ENCODE data around the gene PHC3.
"Not testable (repeated sequence)": the region's sequence is repeated elsewhere in the genome, so short reads cannot be mapped to it uniquely, and the experiment has no call there.

PHC3 gene, protein sequence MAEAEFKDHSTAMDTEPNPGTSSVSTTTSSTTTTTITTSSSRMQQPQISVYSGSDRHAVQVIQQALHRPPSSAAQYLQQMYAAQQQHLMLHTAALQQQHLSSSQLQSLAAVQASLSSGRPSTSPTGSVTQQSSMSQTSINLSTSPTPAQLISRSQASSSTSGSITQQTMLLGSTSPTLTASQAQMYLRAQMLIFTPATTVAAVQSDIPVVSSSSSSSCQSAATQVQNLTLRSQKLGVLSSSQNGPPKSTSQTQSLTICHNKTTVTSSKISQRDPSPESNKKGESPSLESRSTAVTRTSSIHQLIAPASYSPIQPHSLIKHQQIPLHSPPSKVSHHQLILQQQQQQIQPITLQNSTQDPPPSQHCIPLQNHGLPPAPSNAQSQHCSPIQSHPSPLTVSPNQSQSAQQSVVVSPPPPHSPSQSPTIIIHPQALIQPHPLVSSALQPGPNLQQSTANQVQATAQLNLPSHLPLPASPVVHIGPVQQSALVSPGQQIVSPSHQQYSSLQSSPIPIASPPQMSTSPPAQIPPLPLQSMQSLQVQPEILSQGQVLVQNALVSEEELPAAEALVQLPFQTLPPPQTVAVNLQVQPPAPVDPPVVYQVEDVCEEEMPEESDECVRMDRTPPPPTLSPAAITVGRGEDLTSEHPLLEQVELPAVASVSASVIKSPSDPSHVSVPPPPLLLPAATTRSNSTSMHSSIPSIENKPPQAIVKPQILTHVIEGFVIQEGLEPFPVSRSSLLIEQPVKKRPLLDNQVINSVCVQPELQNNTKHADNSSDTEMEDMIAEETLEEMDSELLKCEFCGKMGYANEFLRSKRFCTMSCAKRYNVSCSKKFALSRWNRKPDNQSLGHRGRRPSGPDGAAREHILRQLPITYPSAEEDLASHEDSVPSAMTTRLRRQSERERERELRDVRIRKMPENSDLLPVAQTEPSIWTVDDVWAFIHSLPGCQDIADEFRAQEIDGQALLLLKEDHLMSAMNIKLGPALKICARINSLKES

GRCh38 chr3:170180908-170181885 lies at the start of gene PHC3:
Gene PHC3, minus strand, starts transcription at chr3:170181733. Its CDS starts 18 bp downstream, at chr3:170181715.
- in situ Hi-C loops (cut with MboI; ENCODE audit: low sequenced_read_pairs) = no loop called here

- in situ Hi-C loops (cut with MboI; ENCODE audit: low sequenced_read_pairs) = no loop called here
These were observed 46.7 kb upstream of the PHC3 start for GRCh38 chr3:170228093-170228766.

DNA sequence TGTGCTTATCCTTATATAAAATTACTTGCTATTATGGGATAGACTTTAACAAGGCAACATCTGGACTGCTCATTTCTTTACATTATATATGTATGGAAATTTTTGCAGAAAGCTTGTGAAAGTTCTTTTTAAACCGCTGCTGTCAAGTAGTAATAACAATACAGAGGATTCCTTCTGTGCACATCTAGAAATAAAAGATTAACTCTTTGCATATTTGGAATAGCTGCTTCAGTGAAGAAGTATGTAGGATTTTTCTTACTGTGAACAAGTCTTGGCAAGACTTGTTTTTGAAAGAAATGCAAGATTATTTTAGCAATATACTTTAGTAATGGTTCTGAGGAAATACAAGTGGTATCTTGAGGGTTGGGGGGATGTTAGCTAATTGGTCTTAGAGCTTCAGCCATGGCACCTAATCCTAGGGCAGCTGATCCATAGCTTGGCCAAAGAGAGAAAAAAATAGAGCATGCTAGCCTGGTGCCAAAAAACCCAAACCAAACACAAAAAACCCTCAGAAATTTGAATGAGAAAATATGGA lies 45.0 kb upstream of the PHC3 start:
- in situ Hi-C loops (cut with MboI; ENCODE audit: low sequenced_read_pairs) = no loop called here

- in situ Hi-C loops (cut with MboI; ENCODE audit: low sequenced_read_pairs) = no loop called here
These were observed 43.6 kb upstream of the PHC3 start for GRCh38 chr3:170225166-170225565.

- in situ Hi-C loops (cut with MboI; ENCODE audit: low sequenced_read_pairs) = no loop called here
These were observed 41.4 kb upstream of the PHC3 start for GRCh38 chr3:170222647-170223541.

DNA sequence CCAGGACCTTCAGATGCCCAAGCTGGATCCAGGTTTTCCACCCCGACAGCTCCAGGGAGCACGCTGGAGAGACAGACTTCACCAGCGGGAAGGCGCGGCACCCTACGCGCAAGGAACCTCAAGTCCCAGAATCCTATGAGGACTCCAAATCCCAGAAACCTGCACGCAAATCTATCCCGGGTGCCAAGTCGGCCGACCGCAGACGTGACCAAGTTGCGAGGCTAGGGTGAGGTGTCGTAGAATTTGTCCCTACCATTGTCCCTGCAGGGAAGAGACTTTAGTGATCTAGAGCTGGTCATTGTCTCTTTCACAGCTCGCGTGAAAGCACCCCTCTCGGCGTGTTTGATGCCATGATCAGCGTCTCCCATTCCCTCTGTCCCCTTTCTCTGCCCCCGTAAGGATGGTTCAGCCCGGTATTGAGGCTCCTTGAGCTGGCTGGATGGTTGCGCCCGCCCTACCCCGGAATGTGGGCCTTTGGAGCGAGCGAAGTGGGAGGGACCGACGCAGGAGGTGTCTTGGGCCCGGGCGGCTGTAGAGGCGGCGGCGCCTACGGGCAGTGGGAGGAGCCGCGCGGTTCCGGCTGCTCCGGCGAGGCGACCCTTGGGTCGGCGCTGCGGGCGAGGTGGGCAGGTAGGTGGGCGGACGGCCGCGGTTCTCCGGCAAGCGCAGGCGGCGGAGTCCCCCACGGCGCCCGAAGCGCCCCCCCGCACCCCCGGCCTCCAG lies 40.6 kb upstream of the PHC3 start, which contains the start of gene PRKCI:
Gene PRKCI, plus strand, starts transcription at position 501 of the 723 bp plus-strand sequence. CDS start 246 bp downstream, outside the sequence.
- in situ Hi-C loops (cut with MboI; ENCODE audit: low sequenced_read_pairs) = no loop called here

- in situ Hi-C loops (cut with MboI; ENCODE audit: low sequenced_read_pairs) = no loop called here
These were observed 39.3 kb upstream of the PHC3 start for GRCh38 chr3:170220871-170221270.

DNA sequence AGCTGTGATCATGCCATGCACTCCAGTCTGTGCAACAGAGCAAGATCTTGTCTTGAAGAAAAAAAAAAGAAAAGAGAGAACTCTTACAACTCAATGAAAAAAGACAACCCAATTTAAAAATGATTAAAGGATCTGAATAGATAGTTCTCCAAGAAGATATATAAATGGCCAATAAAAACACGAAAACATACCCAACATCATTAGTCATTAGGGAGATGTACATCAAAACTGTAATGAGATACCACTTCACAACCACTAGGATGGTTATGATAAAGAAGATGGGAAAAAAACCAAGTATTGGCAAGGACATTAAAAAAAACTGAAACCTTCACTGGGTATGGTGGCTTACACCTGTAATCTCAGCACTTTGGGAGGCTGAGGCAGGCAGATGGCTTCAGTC lies 38.3 kb upstream of the PHC3 start:
- in situ Hi-C loops (cut with MboI; ENCODE audit: low sequenced_read_pairs) = no loop called here

DNA sequence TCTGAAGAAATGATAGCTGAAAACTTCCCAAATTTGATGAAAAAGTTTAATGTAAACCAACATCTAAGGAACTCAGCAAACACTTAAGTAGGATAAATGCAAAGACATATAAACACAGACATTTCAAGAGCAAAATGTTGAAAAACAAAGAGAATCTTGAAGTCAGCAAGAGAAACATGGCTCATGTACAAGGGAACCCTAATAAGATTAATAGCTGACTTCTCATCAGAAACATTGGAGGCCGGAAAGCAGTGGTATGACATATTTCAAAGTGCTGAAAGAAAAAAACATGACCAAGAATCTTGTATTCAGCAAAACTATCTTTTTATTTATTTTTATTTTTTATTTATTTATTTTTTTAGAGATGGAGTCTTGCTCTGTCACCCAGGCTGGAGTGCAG lies 30.1 kb upstream of the PHC3 start:
- in situ Hi-C loops (cut with MboI; ENCODE audit: low sequenced_read_pairs) = no loop called here

DNA sequence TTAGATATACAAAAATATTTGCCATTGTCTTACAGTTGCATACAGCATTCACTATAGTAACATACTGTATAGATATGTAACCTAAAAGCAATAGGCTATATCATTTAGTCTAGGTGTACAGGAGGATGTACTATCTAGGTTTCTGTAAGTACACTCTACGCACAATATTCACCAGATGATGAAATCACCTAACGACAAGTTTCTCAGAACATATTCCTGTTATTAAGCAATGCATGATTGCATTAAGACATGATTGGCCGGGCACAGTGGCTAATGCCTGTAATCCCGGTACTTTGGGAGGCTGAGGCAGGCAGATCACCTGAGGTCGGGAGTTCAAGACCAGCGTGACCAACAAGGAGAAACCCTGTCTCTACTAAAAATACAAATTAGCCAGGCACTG lies 26.2 kb upstream of the PHC3 start:
- in situ Hi-C loops (cut with MboI; ENCODE audit: low sequenced_read_pairs) = no loop called here

GRCh38 chr3:170206164-170206762 lies 24.7 kb upstream of the PHC3 start:
- in situ Hi-C loops (cut with MboI; ENCODE audit: low sequenced_read_pairs) = not testable (repeated sequence)

- in situ Hi-C loops (cut with MboI; ENCODE audit: low sequenced_read_pairs) = no loop called here
These were observed 23.8 kb upstream of the PHC3 start for GRCh38 chr3:170205302-170205701.

- in situ Hi-C loops (cut with MboI; ENCODE audit: low sequenced_read_pairs) = no loop called here
These were observed 23.0 kb upstream of the PHC3 start for GRCh38 chr3:170204509-170204908.

- in situ Hi-C loops (cut with MboI; ENCODE audit: low sequenced_read_pairs) = no loop called here
These were observed 22.5 kb upstream of the PHC3 start for GRCh38 chr3:170204023-170204472.

- in situ Hi-C loops (cut with MboI; ENCODE audit: low sequenced_read_pairs) = no loop called here
These were observed 21.9 kb upstream of the PHC3 start for GRCh38 chr3:170203457-170203856.

DNA sequence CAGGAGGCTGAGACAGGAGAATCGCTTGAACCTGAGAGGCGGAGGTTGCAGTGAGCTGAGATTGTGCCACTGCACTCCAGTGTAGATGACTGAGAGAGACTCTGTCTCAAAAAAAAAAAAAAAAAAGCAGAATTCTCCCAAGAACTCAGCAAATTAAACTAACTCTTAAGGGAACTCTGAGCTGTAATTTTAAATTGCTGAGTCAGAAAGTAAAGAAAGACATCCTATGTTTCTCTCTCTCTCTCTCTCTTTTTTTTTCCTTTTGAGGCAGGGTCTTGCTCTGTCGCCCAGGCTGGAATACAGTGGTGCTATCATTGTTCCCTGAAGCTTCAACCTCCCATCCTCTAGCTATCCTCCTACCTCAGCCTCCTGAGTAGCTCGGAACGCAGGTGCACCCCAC lies 20.0 kb upstream of the PHC3 start:
- in situ Hi-C loops (cut with MboI; ENCODE audit: low sequenced_read_pairs) = no loop called here

DNA sequence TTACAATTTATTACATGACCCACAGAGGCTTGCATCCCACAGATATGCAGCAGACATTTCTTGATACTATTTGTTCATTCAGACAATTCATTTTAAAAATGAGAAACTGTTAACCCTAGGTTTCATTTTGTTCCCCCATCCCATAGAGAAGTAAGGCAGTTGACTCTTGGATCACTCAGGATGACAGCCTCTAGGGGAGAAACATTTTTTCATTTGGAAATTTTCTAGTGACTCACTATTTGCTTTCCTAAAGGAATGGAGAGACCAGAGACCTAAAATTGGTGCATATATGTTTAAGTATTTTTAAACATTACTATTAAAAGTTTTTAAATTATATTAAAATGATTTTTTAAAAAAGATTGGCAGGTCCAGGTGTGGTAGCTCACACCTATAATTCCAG lies 19.5 kb upstream of the PHC3 start:
- in situ Hi-C loops (cut with MboI; ENCODE audit: low sequenced_read_pairs) = no loop called here

Measured in HL-60/S4 treated with phorbol 12-myristate 13-acetate at 8.2 ng/mL for 4 days and 3 days (cell line).